ENCODE measurements around the gene ECM1.

The ECM1 gene

DNA sequence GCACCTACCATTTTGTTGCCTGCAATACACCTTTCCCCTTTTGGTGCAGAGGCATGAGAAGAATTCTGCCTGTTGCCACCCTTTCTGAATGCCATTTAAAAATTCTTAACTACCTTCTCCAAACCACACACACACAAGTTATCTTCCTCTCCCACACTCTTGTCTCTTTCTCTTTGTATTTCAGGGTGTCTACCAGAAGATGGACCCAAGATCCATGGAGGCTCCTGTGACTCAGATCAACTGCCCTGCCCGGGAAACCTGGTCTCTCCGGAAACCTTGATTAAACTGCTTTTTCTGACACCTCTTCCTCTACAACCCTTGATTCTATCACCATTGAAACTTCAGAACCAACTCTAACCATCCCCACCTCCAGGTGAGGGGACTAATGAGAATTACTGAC, 23.0 kb upstream of the ECM1 start:
- peak; percentile 23 for DNase-seq (ENCODE audit: low read depth)
- H3K4me3 ChIP-seq (ENCODE audit: low read depth, low read length) = no peak overlapping the region
- TF ChIP-seq, protein P1, sequence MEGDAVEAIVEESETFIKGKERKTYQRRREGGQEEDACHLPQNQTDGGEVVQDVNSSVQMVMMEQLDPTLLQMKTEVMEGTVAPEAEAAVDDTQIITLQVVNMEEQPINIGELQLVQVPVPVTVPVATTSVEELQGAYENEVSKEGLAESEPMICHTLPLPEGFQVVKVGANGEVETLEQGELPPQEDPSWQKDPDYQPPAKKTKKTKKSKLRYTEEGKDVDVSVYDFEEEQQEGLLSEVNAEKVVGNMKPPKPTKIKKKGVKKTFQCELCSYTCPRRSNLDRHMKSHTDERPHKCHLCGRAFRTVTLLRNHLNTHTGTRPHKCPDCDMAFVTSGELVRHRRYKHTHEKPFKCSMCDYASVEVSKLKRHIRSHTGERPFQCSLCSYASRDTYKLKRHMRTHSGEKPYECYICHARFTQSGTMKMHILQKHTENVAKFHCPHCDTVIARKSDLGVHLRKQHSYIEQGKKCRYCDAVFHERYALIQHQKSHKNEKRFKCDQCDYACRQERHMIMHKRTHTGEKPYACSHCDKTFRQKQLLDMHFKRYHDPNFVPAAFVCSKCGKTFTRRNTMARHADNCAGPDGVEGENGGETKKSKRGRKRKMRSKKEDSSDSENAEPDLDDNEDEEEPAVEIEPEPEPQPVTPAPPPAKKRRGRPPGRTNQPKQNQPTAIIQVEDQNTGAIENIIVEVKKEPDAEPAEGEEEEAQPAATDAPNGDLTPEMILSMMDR (IDR thresholded peaks at IDR 0.05; ENCODE audit: insufficient read depth, low read depth, low read length, missing control alignments) = no peak

DNA sequence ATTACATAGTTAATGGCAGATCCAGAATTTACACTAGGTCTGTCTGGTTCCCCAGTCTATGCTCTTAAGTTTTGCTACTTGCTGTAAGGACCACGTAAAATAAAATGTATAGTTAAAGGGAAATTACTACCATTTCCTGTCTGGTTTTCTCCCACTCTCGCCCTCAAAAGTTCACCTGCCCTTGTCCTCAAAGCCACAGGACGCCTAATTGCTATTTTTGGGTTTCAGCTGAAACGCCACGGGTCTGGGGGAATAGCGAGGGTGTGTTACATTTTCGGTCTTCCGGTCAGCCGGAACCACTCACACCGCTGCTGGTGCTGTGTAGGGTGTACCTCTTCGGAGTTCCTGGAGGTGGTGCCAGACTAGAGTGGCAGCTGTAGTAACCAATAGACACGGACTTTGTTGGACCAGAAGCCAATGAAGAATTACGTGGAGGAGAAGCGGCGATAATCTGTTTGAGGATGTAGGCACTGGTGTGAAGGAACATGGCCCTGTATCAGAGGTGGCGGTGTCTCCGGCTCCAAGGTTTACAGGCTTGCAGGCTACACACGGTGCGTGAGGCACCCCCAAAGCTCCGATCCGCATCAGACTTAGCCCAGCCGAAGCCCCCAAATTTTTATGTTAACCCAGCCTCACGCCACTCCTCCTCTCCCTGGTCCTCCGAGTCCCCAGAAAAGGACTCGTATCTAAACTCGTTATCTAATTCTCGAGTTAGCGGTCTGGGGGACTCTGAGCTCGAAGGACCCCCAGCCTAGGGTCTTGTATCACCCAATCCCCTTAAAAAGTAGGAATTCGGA, 20.7 kb upstream of the ECM1 start, which contains the start of gene TARS2:
TSS of gene TARS2 (plus strand) at position 454 of the 797 bp plus-strand sequence. CDS start at position 486, 32 bp downstream.
- TF ChIP-seq, protein P1 (IDR thresholded peaks at IDR 0.05; ENCODE audit: insufficient read depth, low read depth, low read length, missing control alignments) = no peak
- DNase-seq (ENCODE audit: low read depth) = peak; percentile 100
- peak within 1 kb of the TSS; percentile 84 for H3K4me3 ChIP-seq (ENCODE audit: low read depth, low read length)

DNA sequence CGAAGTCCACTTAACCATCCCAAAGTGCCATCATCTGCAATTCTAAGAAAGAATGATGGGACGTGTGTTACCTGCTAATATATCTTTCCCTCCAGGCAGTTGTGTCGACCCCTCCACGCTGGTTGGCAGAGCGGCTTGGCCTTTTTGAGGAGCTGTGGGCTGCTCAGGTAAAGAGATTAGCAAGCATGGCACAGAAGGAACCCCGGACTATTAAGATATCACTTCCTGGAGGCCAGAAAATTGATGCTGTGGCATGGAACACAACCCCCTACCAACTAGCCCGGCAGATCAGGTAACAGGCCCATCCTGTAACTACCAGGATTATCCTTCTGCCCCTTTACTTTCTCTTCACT, 20.2 kb upstream of the ECM1 start:
- H3K4me3 ChIP-seq (ENCODE audit: low read depth, low read length) = peak overlapping the region; percentile 84
- TF ChIP-seq, protein P1 (IDR thresholded peaks at IDR 0.05; ENCODE audit: insufficient read depth, low read depth, low read length, missing control alignments) = no peak
- peak; percentile 17 for DNase-seq (ENCODE audit: low read depth)

DNA sequence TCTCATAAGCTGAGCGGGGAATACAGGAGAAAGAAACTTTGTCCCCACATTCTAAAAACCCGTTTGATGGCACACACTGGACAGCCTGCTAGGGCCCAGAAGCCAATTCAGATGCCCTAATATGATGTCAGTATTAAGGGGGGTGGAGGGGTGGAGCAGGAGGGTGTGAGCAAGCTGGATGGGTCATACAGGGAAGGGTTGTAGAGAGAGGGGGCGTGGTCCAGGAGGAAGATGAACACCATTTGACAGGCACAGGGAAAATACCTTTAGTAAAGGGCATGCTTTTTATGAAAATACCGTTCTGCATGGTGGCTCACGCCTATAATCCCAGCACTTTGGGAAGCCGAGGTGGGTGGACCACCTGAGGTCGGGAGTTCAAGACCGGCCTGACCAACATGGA, 14.7 kb upstream of the ECM1 start:
- no peak overlapping the region for H3K4me3 ChIP-seq (ENCODE audit: low read depth, low read length)
- DNase-seq (ENCODE audit: low read depth) = no peak
- TF ChIP-seq, protein P1 (IDR thresholded peaks at IDR 0.05; ENCODE audit: insufficient read depth, low read depth, low read length, missing control alignments) = no peak

DNA sequence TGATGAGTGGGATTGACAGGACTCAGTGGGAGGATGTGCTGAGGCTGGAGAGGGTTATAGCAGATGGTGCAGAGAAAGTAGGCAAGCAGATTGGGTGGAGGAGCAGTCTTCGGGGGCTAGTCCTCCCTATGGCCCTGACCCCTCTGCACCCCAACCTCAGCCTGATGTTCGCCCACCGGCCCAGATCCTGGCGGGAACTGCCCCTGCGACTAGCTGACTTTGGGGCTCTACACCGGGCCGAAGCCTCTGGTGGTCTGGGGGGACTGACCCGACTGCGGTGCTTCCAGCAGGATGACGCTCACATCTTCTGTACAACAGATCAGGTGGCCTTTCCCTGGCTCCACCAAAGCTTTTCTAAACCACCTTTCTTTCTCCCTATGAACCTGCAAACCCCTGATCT, 9.6 kb upstream of the ECM1 start:
- no peak for DNase-seq (ENCODE audit: low read depth)
- no peak overlapping the region for H3K4me3 ChIP-seq (ENCODE audit: low read depth, low read length)
- TF ChIP-seq, protein P1 (IDR thresholded peaks at IDR 0.05; ENCODE audit: insufficient read depth, low read depth, low read length, missing control alignments) = no peak

DNA sequence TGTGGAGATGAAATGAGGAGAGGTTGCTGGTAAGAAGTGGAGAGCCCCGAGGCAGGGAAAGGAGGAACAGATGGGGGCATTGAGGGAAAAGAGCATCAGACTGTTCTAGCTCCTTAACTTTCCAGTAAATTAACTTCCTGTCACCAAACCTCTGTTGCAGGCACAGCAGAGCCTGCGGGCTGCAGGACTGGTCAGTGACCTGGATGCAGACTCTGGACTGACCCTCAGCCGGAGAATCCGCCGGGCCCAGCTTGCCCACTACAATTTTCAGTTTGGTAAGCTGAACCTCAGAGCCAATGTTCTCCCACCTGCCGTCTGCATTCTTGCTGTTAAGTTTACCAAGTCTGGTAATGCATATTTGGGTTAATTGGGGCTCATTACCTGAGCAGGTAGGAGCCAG, 2.5 kb upstream of the ECM1 start:
- no peak overlapping the region for H3K4me3 ChIP-seq (ENCODE audit: low read depth, low read length)
- DNase-seq (ENCODE audit: low read depth) = no peak
- TF ChIP-seq, protein P1 (IDR thresholded peaks at IDR 0.05; ENCODE audit: insufficient read depth, low read depth, low read length, missing control alignments) = no peak

DNA sequence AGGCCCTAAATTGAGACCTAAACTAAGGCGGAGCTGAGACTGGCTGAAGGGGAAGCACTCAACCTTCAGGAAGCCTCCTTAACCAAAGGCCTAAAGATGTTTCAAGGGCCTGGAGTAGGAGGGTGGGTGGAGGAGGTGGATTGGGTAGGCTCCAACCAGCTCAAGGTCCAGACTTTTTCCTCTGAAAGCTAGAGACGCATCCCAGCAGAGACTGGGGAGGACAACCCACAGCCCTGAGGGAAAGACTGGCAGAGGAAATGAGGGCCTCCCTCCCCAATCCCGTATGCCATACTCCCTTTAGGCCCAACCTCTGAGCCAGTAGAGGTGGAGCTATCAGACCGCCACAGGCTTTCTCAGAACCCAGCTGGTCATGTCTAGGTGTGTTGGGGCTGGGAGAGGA, 1.1 kb downstream of the ECM1 start:
- TF ChIP-seq, protein P1 (IDR thresholded peaks at IDR 0.05; ENCODE audit: insufficient read depth, low read depth, low read length, missing control alignments) = no peak
- H3K4me3 ChIP-seq (ENCODE audit: low read depth, low read length) = no peak overlapping the region
- no peak for DNase-seq (ENCODE audit: low read depth)

All from GM12865 (cell line).